Esophagus squamous epithelium (tissue), 5 donors: Measurements from ENCODE around the gene R3HCC1L. TPM values are rescaled to one million over a fixed set of nuclear protein-coding genes. Genes with fewer than 3 reads are reported as not detected.

Source experiments
- DNase-seq: peaks from one replicate; lab custom pipeline; 2025; lab: John Stamatoyannopoulos, UW
- H3K27ac ChIP-seq, 4 donors: fragments of 200-600 bp; sonication (generic); one replicate each; pipeline ENCODE4 v1.5.1; 2016 to 2019; ENCODE audit warnings: mild to moderate bottlenecking in 1 of 4
- H3K27me3 ChIP-seq, 4 donors: fragments of 200-600 bp; sonication (generic); 1 replicate in 3 of 4; 2 replicates in 1 of 4; pipeline versions ENCODE4 v1.5.1 to v1.6.0; 2017 to 2021; ENCODE audit warnings: antibody characterized with exemption in 1 of 4
- H3K36me3 ChIP-seq, 3 donors: fragments of 200-600 bp; sonication (generic); one replicate each; pipeline ENCODE4 v1.5.1; 2016 to 2019
- H3K4me1 ChIP-seq, 3 donors: fragments of 200-600 bp; sonication (generic); one replicate each; pipeline ENCODE4 v1.5.1; 2017 to 2019
- H3K4me3 ChIP-seq, 4 donors: fragments of 200-600 bp; sonication (generic); 1 replicate in 3 of 4; 2 replicates in 1 of 4; pipeline ENCODE4 v1.5.1; 2016 to 2019; ENCODE audit warnings: mild to moderate bottlenecking in 2 of 4, moderate library complexity in 1 of 4
- H3K9me3 ChIP-seq, 3 donors: fragments of 200-600 bp; sonication (generic); one replicate each; pipeline ENCODE4 v1.5.1; 2016 to 2019
- CTCF ChIP-seq, 6 experiments: fragments of 450-650 bp in 4 of 6; fragments of 200-600 bp in 2 of 6; sonication (generic) in 2 of 6; IDR thresholded peaks; one replicate each; pipeline ENCODE4 v1.5.1; 2016 to 2019; ENCODE audit warnings: antibody characterized with exemption in 6 of 6, mild to moderate bottlenecking in 4 of 6, moderate library complexity in 4 of 6
- POLR2A ChIP-seq, 4 donors: fragments of 450-650 bp; IDR thresholded peaks; one replicate each; pipeline ENCODE4 v1.6.1; 2017; ENCODE audit warnings: antibody characterized with exemption in 4 of 4, mild to moderate bottlenecking in 4 of 4, moderate library complexity in 3 of 4
- WGBS, 2 donors: methylation state at CpG; one replicate each; pipeline ENCODE4 v1.1.5; 2018; 5-methylcytosine and 5-hydroxymethylcytosine counted together
- intact Hi-C: fragments of 100-400 bp; cut with DNase I; formaldehyde crosslinking; loops from one replicate; pipeline ENCODE4 v1.15.0; 2022
- total RNA-seq, 4 donors: library from RNA; depleted of rRNA; stranded (reverse); fragments of >200 nt; gene quantifications; one replicate each; pipeline ENCODE4 v1.1.0, GENCODE V29; 2016
- donor health status: DM: yes; HTN: yes; CAD: no.

Gene R3HCC1L
- total RNA-seq, 4 donors from 2014 or later: 5.5 to 12.5 (median 10.1) TPM

DNA sequence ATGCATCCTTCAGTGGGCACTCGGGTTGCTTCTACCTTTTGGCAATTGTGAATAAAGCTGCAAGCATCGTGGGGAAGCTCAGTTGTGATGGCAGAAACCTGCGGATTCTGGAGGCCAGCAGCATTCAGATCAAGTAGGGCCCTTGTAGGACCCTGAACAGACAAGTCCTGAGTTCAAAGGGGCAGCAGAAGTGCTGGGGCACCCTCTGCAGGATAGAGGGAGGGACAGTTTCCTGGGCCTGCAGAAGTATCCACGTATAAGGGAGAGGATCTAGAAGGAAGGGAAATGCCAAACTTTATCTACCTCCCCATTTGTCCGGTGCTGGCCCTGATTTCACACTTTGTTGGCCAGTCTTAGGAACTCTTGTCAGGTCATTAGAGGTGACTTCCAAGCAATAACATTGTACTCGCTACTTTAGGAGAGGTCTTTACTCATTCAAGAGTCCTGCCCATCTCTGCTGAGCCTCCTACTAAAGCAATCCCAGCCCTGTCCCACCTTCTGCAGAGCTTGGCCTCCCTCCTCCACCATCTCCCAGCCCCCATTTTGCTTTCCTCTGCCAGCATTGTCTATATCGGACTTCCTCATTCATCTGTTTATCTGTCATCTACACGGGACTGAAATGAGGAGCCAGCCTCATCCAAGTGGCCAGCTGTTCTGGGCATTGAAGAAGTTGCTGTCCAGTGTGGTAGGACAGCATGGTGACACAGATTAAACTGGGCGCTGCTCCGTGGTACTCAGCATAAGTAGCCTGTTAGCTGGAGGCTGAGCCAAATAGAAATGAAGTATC lies 26.6 kb upstream of the R3HCC1L start:
- intact Hi-C loops: no loop called here
- Histone ChIP-seq H3K27me3 (peaks cover 0 to 57% (median 0%) of the 10 kb centered on the region in 4 donors), H3K27ac (no peak overlapping the region), H3K4me3 (no peak overlapping the region), H3K4me1 (peaks cover 0 to 8% (median 0%) of the 10 kb centered on the region in 3 donors), H3K36me3 (no peaks in the 10 kb centered on the region), H3K9me3 (no peaks in the 10 kb centered on the region)
- 66 to 68% methylated on average over 9 to 10 of the region's 10 CpGs for WGBS, 2 donors
- DNase-seq: no peak
- TF ChIP-seq POLR2A (IDR thresholded peaks at IDR 0.05) (no peak), CTCF (IDR thresholded peaks at IDR 0.05) (no peak)

DNA sequence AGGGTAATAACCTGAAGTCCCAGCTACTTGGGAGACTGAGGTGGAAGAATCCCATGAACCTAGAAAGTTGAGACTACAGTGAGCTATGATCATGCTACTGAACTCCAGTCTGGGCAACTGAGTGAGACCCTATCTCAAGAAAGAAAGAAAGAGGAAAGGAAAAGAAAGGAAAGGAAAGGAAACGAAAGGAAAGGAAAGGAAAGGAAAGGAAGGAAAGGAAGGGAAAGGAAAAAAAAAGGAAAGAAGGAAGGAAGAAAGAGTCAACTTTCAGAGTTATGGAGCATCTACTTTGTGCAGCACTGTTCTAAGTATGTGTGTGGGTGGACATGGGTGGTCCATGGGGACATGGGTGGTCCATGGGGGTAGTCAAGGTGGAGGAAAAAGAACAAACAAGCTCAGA lies 24.1 kb upstream of the R3HCC1L start:
- H3K9me3 ChIP-seq: no peaks in the 10 kb centered on the region
- no peak for DNase-seq
- 36 to 63% methylated on average over 1 of the region's 1 CpG for WGBS, 2 donors
- TF ChIP-seq CTCF (IDR thresholded peaks at IDR 0.05) (no peak), POLR2A (IDR thresholded peaks at IDR 0.05) (no peak)
- no peak overlapping the region for H3K4me3 ChIP-seq
- H3K27me3 ChIP-seq: peaks cover 0 to 82% (median 0%) of the 10 kb centered on the region in 4 donors
- H3K27ac ChIP-seq: no peak overlapping the region
- intact Hi-C loops: no loop called here
- no peaks in the 10 kb centered on the region for H3K36me3 ChIP-seq
- H3K4me1 ChIP-seq: peaks cover 0 to 8% (median 0%) of the 10 kb centered on the region in 3 donors

GRCh38 chr10:98115031-98115787 lies 19.2 kb upstream of the R3HCC1L start:
- intact Hi-C loops: no loop called here
- no peaks in the 10 kb centered on the region for H3K4me1 ChIP-seq
- no peak for DNase-seq
- peaks cover 0 to 84% (median 0%) of the 10 kb centered on the region in 4 donors for H3K27me3 ChIP-seq
- TF ChIP-seq POLR2A (IDR thresholded peaks at IDR 0.05): no peak
- no peak for TF ChIP-seq CTCF (IDR thresholded peaks at IDR 0.05)
- H3K4me3 ChIP-seq: no peak overlapping the region
- H3K27ac ChIP-seq: no peak overlapping the region
- WGBS, 2 donors: 56 to 57% methylated on average over 7 to 8 of the region's 10 CpGs
- peaks cover 0 to 5% (median 0%) of the 10 kb centered on the region in 3 donors for H3K9me3 ChIP-seq
- H3K36me3 ChIP-seq: no peaks in the 10 kb centered on the region

DNA sequence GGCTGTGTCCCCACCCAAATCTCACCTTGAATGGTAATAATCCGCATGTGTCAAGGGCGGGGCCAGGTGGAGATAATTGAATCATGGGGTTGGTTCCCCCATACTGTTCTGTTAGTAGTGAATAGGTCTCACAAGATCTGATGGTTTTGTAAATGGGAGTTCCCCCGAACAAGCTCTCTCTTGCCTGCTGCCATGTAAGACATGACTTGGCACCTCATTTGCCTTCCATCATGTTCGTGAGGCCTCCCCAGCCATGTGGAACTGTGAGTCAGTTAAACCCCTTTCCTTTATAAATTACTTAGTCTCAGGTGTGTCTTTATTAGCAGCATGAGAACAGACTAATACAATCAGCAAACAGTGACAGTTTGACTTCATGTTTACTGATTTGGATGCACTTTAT lies 14.6 kb upstream of the R3HCC1L start:
- H3K36me3 ChIP-seq: no peaks in the 10 kb centered on the region
- intact Hi-C loops: no loop called here
- WGBS, 2 donors: 23 to 49% methylated on average over 4 of the region's 4 CpGs
- no peak for TF ChIP-seq CTCF (IDR thresholded peaks at IDR 0.05)
- no peak for TF ChIP-seq POLR2A (IDR thresholded peaks at IDR 0.05)
- no peak for DNase-seq
- H3K27me3 ChIP-seq: peaks cover 0 to 55% (median 0%) of the 10 kb centered on the region in 4 donors
- peaks cover 0 to 25% (median 0%) of the 10 kb centered on the region in 3 donors for H3K9me3 ChIP-seq
- H3K27ac ChIP-seq: peak overlapping the region in 1 of 4 donors; percentile 15
- no peaks in the 10 kb centered on the region for H3K4me1 ChIP-seq
- no peak overlapping the region for H3K4me3 ChIP-seq
